ENCODE results near the gene LZTR1. TPM values are rescaled to one million over a fixed set of nuclear protein-coding genes. Genes with fewer than 3 reads are reported as not detected.
A peak's percentile ranks its signal among the peaks of the same experiment; 100 is the strongest.

The LZTR1 gene
- total RNA-seq, 2 donors from 2014 or later, result 46.1 to 56.3 TPM

DNA sequence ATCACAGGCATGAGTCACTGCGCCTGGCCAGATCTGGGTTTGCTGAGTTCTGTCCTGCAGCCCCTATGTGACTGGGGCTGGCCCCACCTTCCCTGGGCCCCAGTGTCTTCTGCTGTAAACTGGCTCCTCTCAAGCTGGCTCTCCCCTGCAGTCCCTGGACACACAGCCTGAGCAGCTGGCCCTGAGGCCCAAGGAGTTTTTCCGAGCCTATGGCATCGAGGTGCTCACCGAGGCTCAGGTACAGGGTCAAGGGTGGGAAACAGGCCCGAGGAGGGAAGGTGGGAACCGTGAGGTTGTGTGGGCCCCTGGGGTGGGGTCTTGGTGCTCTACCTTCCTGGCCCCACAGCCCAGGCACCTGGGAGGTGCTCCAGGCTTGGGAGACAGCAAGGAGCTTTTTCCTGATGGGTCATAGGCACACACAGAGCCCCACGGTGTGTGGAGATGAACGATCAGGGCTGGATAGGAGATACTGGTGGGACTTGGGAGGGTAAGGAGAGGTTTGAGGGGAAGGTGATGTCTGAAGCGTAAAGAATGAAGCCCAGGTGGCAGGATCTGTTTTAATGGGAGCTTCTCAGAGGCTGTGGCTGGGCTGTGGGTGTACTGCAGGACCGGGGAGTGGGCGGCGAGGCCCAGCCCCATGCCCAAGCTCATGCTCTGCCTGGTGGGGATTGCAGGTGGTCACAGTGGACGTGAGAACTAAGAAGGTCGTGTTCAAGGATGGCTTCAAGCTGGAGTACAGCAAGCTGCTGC lies 6.4 kb upstream of the LZTR1 start:
- intact Hi-C loops (cut with DNase I), result no loop called here
- DNase-seq (ENCODE audit: low spot score), result no peak

- DNase-seq (ENCODE audit: low spot score), result no peak
- intact Hi-C loops (cut with DNase I), result no loop called here
Observed at GRCh38 chr22:20976291-20976877, 5.7 kb upstream of the LZTR1 start.

DNA sequence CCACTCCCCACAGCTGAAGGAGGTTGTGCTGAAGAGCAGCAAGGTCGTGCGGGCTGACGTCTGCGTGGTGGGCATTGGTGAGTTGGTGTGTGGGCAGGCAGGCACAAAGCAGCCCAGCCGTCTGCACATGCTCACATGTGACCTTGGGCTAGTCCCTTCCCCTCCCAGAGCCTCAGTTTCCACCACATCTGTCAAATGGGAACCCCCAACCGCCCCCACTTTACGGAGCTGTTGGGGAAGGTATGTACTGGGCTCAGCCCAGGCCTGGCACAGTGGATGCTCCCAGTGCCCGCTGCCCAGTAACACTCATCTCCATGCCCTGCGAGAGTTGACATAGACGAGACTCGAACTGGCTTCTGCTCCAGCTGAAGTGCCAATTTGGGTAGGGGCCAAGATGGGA lies 5.1 kb upstream of the LZTR1 start:
- intact Hi-C loops (cut with DNase I), result no loop called here
- no peak for DNase-seq (ENCODE audit: low spot score)

GRCh38 chr22:20977516-20978170 lies 4.5 kb upstream of the LZTR1 start:
- intact Hi-C loops (cut with DNase I), result no loop called here
- DNase-seq (ENCODE audit: low spot score), result no peak

GRCh38 chr22:20978419-20978818 lies 3.7 kb upstream of the LZTR1 start:
- intact Hi-C loops (cut with DNase I), result no loop called here
- no peak for DNase-seq (ENCODE audit: low spot score)

- intact Hi-C loops (cut with DNase I), result no loop called here
Observed at GRCh38 chr22:20979243-20979809, 2.8 kb upstream of the LZTR1 start.

DNA sequence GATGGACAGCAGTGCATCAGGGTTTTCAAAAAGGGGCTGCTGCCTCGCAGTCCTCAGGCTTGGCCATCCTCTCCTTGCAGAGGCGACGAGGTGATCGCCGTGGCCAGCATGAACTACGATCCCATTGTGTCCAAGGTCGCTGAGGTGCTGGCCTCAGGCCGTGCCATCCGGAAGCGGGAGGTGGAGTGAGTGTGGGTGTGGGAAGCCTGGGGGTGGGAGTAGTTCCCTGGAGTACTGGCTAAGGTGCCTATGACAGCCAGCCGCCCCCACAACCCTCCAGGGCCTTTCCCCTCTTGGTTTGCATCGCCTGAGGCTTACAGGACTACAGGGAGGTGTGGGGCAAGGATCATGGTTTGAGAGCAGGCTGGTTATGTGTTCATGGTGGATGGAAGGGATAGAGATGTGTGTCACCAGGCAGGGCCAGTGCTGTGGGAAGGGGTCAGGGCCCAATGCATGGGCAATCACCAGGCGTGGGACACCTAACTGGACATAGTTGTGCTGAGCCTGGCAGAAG lies 2.1 kb upstream of the LZTR1 start:
- intact Hi-C loops (cut with DNase I), result no loop called here
- DNase-seq (ENCODE audit: low spot score), result no peak

More at GRCh38 chr22:20979243-20979809, 2.8 kb upstream of the LZTR1 start:
- DNase-seq (ENCODE audit: low spot score), result peak; percentile 91

GRCh38 chr22:20980523-20980922 lies 1.6 kb upstream of the LZTR1 start:
- intact Hi-C loops (cut with DNase I), result no loop called here
- DNase-seq (ENCODE audit: low spot score), result no peak

DNA sequence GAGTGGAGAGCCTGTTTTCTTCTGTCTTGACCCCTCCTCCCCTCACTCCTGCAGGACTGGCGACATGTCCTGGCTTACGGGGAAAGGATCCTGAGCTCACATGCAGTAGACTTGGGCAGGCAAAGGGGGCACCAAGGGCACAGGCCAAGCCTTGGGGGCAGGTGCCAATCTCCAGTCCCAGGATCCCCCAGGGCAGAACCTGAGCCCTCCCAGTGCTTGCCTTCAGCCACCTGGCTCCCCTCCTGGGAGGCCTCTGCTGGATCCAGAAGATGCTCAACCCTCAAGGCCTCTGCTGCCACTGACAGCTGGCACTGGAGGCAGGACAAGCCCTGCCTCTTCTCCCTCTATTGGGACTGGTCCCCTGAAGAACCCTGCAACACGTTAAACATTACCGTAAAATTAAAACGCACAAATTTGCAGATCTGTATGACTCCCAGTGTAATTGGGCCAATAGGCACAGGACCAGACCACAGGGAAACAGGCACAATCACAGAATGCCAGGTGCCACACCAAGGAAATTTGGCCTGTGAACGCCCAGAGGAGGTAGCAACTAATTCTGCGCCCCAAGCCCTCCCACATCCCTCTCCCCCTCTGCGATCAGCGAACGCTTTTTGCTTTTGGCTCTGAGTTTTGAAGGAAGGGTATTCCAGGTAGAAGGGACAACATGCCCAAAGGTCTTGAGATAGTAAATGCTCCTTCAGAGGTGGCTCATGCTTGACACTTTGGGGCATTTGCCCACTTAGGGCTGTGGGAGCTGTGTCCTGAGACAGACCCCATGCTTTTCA lies 967 bp upstream of the LZTR1 start:
- no peak for DNase-seq (ENCODE audit: low spot score)
- intact Hi-C loops (cut with DNase I), result no loop called here

GRCh38 chr22:20982563-20982882 lies 426 bp downstream of the LZTR1 start:
- no peak for DNase-seq (ENCODE audit: low spot score)
- intact Hi-C loops (cut with DNase I), result no loop called here

DNA sequence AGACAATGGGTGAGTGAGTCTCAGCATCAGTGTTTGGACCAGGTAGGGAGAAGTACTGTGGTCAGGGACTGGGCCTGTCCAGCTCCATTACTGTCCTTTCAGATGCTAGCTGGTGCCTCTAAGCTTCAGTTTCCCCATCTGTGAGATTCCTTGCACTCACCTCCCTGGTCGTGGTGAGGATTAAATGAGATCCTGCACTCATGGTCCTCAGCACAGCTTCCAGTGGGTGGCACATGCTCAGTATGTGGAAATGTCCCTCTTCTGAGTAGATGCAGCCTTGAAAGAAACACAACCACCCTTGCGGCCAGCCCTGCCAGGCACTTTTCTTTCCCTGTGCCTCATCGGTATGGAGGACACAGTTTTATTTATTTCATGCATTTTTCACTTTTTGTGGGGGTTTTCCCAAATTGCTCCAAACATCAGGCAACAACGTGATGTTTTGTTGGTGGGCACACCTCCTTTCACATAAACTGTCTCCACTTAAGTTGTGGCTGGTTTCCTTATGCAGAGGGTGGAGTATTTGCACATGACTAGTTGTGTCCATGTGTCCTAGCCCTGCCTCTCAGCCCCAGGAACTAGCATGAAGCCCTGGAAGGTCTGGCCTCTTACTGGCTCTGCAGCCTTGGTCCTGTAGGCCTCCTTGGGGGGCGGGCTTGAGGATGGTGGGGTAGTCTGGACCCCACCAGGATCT lies 1.1 kb downstream of the LZTR1 start:
- no peak for DNase-seq (ENCODE audit: low spot score)
- intact Hi-C loops (cut with DNase I), result no loop called here

- DNase-seq (ENCODE audit: low spot score), result no peak
- intact Hi-C loops (cut with DNase I), result no loop called here
Observed at GRCh38 chr22:20985720-20986119, 3.6 kb downstream of the LZTR1 start.

DNA sequence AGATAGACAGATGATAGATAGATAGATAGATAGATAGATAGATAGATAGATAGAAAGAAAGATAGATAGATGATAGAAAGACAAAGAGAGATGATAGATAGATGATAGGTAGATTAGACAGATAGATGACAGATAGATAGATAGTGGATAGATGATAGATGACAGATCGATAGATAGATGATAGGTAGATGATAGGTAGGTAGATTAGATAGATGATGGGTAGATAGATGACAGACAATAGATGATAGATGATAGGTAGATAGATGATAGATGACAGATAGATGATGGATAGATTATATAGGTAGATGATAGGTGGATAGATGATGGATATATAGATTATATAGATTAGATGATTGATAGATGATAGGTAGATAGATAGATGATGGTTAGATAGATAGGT lies 4.3 kb downstream of the LZTR1 start:
- intact Hi-C loops (cut with DNase I), result no loop called here
- no peak for DNase-seq (ENCODE audit: low spot score)

DNA sequence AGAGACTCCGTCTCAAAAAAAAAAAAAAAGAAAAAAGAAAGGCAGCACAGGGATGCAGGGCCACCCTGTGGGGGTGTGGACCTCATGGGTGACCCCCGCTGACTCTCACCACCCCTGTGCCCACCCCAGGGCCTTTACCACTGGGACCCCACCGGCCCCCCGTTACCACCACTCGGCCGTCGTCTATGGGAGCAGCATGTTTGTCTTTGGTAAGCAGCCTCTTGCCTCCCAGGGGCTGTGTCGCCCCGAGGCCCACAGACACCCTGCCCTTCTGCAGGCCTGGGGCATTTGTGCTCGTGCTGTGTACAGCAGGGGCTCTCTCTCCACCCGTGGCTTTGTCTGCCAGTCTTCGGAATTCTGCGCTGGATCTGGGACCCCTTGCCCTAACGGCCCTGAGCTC lies 5.3 kb downstream of the LZTR1 start:
- DNase-seq (ENCODE audit: low spot score), result no peak
- intact Hi-C loops (cut with DNase I), result no loop called here

- intact Hi-C loops (cut with DNase I), result no loop called here
- no peak for DNase-seq (ENCODE audit: low spot score)
Observed at GRCh38 chr22:20988573-20989322, 6.7 kb downstream of the LZTR1 start.

DNA sequence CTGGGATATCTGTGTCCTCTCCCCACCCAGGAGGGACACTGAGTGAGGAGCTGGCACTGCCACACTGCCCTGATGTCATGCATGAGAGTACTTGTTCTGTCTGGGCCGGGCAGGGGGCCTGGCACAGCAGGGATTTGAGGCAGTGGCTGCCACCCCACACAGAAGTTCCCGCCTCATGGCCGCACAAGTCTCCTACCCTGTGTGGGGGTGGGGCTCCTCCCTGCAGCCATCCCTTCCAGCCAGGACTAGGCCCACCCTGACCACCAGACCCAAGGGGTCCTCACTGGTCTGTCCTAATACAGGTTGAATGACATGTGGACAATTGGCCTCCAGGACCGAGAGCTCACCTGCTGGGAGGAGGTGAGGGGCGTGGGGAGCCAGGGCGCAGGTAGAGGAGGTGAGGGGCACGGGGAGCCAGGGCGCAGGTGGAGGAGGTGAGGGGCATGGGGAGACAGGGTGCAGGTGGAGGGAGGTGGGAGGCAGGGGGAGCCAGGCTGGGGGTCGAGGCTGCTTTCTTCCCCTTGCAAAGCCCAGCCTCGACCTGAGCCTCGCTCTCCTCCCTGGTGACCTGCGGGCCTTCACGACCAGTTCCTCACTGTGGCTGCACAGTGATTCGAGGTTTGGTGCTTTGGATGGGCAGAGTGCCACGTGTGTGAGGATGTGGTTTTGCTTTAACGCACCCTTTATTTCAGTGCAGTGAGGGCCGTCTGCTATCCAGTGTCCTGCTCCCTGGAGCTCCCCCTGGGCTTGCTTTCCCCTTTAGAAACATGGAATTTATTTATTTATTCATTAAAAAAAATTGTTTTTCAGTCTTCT lies 7.4 kb downstream of the LZTR1 start:
- intact Hi-C loops (cut with DNase I), result no loop called here
- no peak for DNase-seq (ENCODE audit: low spot score)

Data from posterior vena cava (tissue), 2 donors.